Thymus (tissue), 11 donors: ENCODE measurements around the gene TAS1R1. TPM values are rescaled to one million over a fixed set of nuclear protein-coding genes. Genes with fewer than 3 reads are reported as not detected.

ENCODE experiments used
- DNase-seq, 9 donors: peaks; one replicate each; pipeline ENCODE4 v3.0.0-alpha.2; 2013; ENCODE audit warnings: low spot score in 9 of 9, low read depth in 6 of 9, missing footprints in 1 of 9
- H3K27ac ChIP-seq, 2 donors: one replicate each; pipeline ENCODE4 v1.5.1; 2013; ENCODE audit warnings: control low read depth in 1 of 2, low read depth in 1 of 2, low read length in 1 of 2, mild to moderate bottlenecking in 1 of 2, moderate library complexity in 1 of 2
- H3K27me3 ChIP-seq, 2 donors: one replicate each; pipeline ENCODE4 v1.5.1; 2013; ENCODE audit warnings: low read length in 1 of 2; ENCODE audit not compliant: control insufficient read depth in 2 of 2, insufficient read depth in 1 of 2
- H3K36me3 ChIP-seq, 2 donors: one replicate each; pipeline ENCODE4 v1.5.1; 2013; ENCODE audit warnings: low read length in 1 of 2, mild to moderate bottlenecking in 1 of 2, moderate library complexity in 1 of 2; ENCODE audit not compliant: control insufficient read depth in 2 of 2, insufficient read depth in 2 of 2
- H3K4me1 ChIP-seq, 2 donors: one replicate each; pipeline ENCODE4 v1.5.1; 2013; ENCODE audit warnings: low read length in 2 of 2; ENCODE audit not compliant: control insufficient read depth in 2 of 2, insufficient read depth in 2 of 2
- H3K4me3 ChIP-seq, 2 donors: one replicate each; pipeline ENCODE4 v1.5.1; 2013; ENCODE audit warnings: low read length in 2 of 2, control low read depth in 1 of 2, mild to moderate bottlenecking in 1 of 2
- H3K9me3 ChIP-seq, 2 donors: one replicate each; pipeline ENCODE4 v1.5.1; 2013; ENCODE audit warnings: low read length in 1 of 2, mild to moderate bottlenecking in 1 of 2; ENCODE audit not compliant: control insufficient read depth in 2 of 2, insufficient read depth in 1 of 2
- WGBS: extraction: QIAGEN DNeasy Blood & Tissue Kit; methylation state at CpG from one replicate; pipeline ENCODE4 v1.1.7; 2013; 5-methylcytosine and 5-hydroxymethylcytosine counted together
- polyA plus RNA-seq: library from polyadenylated mRNA; stranded (reverse); fragments of 200-250 nt; gene quantifications from one replicate; pipeline ENCODE4 v1.2.3, GENCODE V29; 2013
- total RNA-seq: library from RNA; stranded (reverse); fragments of 120-200 nt; gene quantifications from one replicate; pipeline ENCODE4 v1.2.4, GENCODE V29; 2013
- donor health status: healthy.

TAS1R1 gene
- total and polyA plus RNA-seq, 2 donors, result not detected

- no peaks in the 10 kb centered on the region for H3K9me3 ChIP-seq
- DNase-seq, result no peak
- no peaks in the 10 kb centered on the region for H3K4me1 ChIP-seq
- H3K27ac ChIP-seq, result no peak overlapping the region
- H3K4me3 ChIP-seq, result no peak overlapping the region
- H3K27me3 ChIP-seq, result no peaks in the 10 kb centered on the region
- H3K36me3 ChIP-seq, result no peaks in the 10 kb centered on the region
- 90% methylated on average over 8 of the region's 8 CpGs for WGBS
Observed at GRCh38 chr1:6517435-6517851, 37.7 kb upstream of the TAS1R1 start.

- WGBS, result 91% methylated on average over 11 of the region's 11 CpGs
- no peaks in the 10 kb centered on the region for H3K27me3 ChIP-seq
- H3K9me3 ChIP-seq, result no peaks in the 10 kb centered on the region
- H3K36me3 ChIP-seq, result peaks cover 0 to 6% of the 10 kb centered on the region in 2 donors
- H3K4me1 ChIP-seq, result no peaks in the 10 kb centered on the region
- H3K4me3 ChIP-seq, result no peak overlapping the region
- no peak for DNase-seq
- no peak overlapping the region for H3K27ac ChIP-seq
Observed at GRCh38 chr1:6519491-6519934, 35.6 kb upstream of the TAS1R1 start.

- no peak overlapping the region for H3K4me3 ChIP-seq
- no peaks in the 10 kb centered on the region for H3K27me3 ChIP-seq
- WGBS, result 84% methylated on average over 13 of the region's 13 CpGs
- peaks cover 1 to 6% of the 10 kb centered on the region in 2 donors for H3K36me3 ChIP-seq
- H3K9me3 ChIP-seq, result no peaks in the 10 kb centered on the region
- H3K27ac ChIP-seq, result no peak overlapping the region
- H3K4me1 ChIP-seq, result no peaks in the 10 kb centered on the region
- no peak for DNase-seq
Observed at GRCh38 chr1:6519935-6520671, 35.0 kb upstream of the TAS1R1 start.

GRCh38 chr1:6521536-6521935 is 33.6 kb upstream of the TAS1R1 start:
- peaks cover 16 to 18% of the 10 kb centered on the region in 2 donors for H3K36me3 ChIP-seq
- DNase-seq, result no peak
- no peaks in the 10 kb centered on the region for H3K27me3 ChIP-seq
- H3K9me3 ChIP-seq, result no peaks in the 10 kb centered on the region
- H3K4me1 ChIP-seq, result no peaks in the 10 kb centered on the region
- no peak overlapping the region for H3K27ac ChIP-seq
- no peak overlapping the region for H3K4me3 ChIP-seq
- WGBS, result 86% methylated on average over 5 of the region's 5 CpGs

- H3K27me3 ChIP-seq, result no peaks in the 10 kb centered on the region
- 69% methylated on average over 6 of the region's 6 CpGs for WGBS
- H3K4me1 ChIP-seq, result no peaks in the 10 kb centered on the region
- H3K9me3 ChIP-seq, result no peaks in the 10 kb centered on the region
- no peak overlapping the region for H3K27ac ChIP-seq
- no peak overlapping the region for H3K4me3 ChIP-seq
- peaks cover 28 to 33% of the 10 kb centered on the region in 2 donors for H3K36me3 ChIP-seq
- DNase-seq, result no peak
Observed at GRCh38 chr1:6523566-6523965, 31.5 kb upstream of the TAS1R1 start.

GRCh38 chr1:6526316-6526715 is 28.8 kb upstream of the TAS1R1 start:
- no peaks in the 10 kb centered on the region for H3K4me1 ChIP-seq
- 92% methylated on average over 11 of the region's 11 CpGs for WGBS
- H3K9me3 ChIP-seq, result no peaks in the 10 kb centered on the region
- no peaks in the 10 kb centered on the region for H3K27me3 ChIP-seq
- DNase-seq, result no peak
- H3K4me3 ChIP-seq, result no peak overlapping the region
- H3K36me3 ChIP-seq, result peaks cover 37 to 47% of the 10 kb centered on the region in 2 donors
- no peak overlapping the region for H3K27ac ChIP-seq

- peaks cover 55 to 65% of the 10 kb centered on the region in 2 donors for H3K36me3 ChIP-seq
- no peaks in the 10 kb centered on the region for H3K4me1 ChIP-seq
- WGBS, result 98% methylated on average over 7 of the region's 7 CpGs
- no peaks in the 10 kb centered on the region for H3K9me3 ChIP-seq
- H3K4me3 ChIP-seq, result no peak overlapping the region
- no peak for DNase-seq
- no peaks in the 10 kb centered on the region for H3K27me3 ChIP-seq
- no peak overlapping the region for H3K27ac ChIP-seq
Observed at GRCh38 chr1:6528492-6528891, 26.6 kb upstream of the TAS1R1 start.

- DNase-seq, result no peak
- no peak overlapping the region for H3K27ac ChIP-seq
- H3K4me3 ChIP-seq, result no peak overlapping the region
- H3K4me1 ChIP-seq, result no peaks in the 10 kb centered on the region
- peaks cover 52 to 58% of the 10 kb centered on the region in 2 donors for H3K36me3 ChIP-seq
- 98% methylated on average over 13 of the region's 13 CpGs for WGBS
- no peaks in the 10 kb centered on the region for H3K27me3 ChIP-seq
- no peaks in the 10 kb centered on the region for H3K9me3 ChIP-seq
Observed at GRCh38 chr1:6530504-6531160, 24.5 kb upstream of the TAS1R1 start.

- no peak for DNase-seq
- Histone ChIP-seq H3K27me3 (no peaks in the 10 kb centered on the region), H3K9me3 (no peaks in the 10 kb centered on the region), H3K4me3 (no peak overlapping the region), H3K36me3 (peaks cover 45 to 46% of the 10 kb centered on the region in 2 donors), H3K4me1 (no peaks in the 10 kb centered on the region), H3K27ac (no peak overlapping the region)
- WGBS, result 95% methylated on average over 5 of the region's 5 CpGs
Observed at GRCh38 chr1:6531996-6532395, 23.1 kb upstream of the TAS1R1 start.
